ENCODE results near the gene RAX.

Gene RAX

DNA sequence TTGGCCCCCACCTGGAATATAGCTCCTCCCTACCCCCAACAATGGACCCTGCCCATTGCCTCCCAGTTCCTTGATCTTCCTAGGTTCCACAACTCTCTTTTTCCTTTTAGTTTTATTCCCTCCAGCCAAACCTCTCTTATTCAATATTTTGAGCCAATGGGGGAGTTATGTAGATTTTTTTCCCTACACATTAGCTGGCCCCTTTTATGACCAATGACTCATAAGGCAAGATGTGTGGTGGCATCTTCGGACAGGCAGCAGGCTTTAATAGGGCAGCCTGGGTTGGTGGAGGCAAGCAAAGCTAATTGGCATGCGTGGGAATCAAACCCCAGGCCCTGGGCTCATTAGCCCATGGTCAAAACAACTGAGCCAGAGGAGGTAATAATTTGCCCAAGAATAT, 44.1 kb downstream of the RAX start:
- no CpG with 5 or more reads among the region's 2 CpGs for WGBS (ENCODE audit: extremely low coverage, insufficient coverage, insufficient read length)
- Histone ChIP-seq H3K4me1 (ENCODE audit: control insufficient read depth in 1 of 2, insufficient read depth in 2 of 2, low read length in 2 of 2) (no peaks in the 10 kb centered on the region), H2BK5ac (ENCODE audit: low read depth, low read length, poor library complexity) (no peak overlapping the region), H2AFZ (ENCODE audit: insufficient read depth, low read length, poor library complexity) (no peak overlapping the region), H2BK12ac (ENCODE audit: low read length) (no peak overlapping the region), H3K4me3 (ENCODE audit: low read depth, low read length) (no peak overlapping the region), H4K12ac (ENCODE audit: low read depth, low read length) (no peak overlapping the region), H3K9ac (ENCODE audit: low read length) (no peak overlapping the region), H3K9me3 (ENCODE audit: insufficient read depth, low read depth, low read length) (no peaks in the 10 kb centered on the region), H3K18ac (ENCODE audit: low read length) (no peak overlapping the region), H3K27me3 (ENCODE audit: insufficient read depth, low read length) (no peaks in the 10 kb centered on the region), H3K79me1 (ENCODE audit: low read length) (no peaks in the 10 kb centered on the region), H4K91ac (ENCODE audit: low read depth, low read length) (no peak overlapping the region), H3K4ac (ENCODE audit: low read depth, low read length) (no peak overlapping the region), H4K8ac (ENCODE audit: low read depth, low read length) (no peak overlapping the region), H3K79me2 (ENCODE audit: control insufficient read depth, insufficient read depth, low read length, poor library complexity) (no peaks in the 10 kb centered on the region), H3K27ac (ENCODE audit: low read depth, low read length) (no peak overlapping the region), H3K4me2 (ENCODE audit: low read length) (no peak overlapping the region), H3K23ac (ENCODE audit: low read length) (no peak overlapping the region), H3K36me3 (ENCODE audit: control insufficient read depth in 1 of 2, insufficient read depth in 2 of 2, low read length in 2 of 2) (no peaks in the 10 kb centered on the region), H2AK5ac (ENCODE audit: low read length) (no peak overlapping the region), H3K14ac (ENCODE audit: low read length) (no peak overlapping the region), H2BK120ac (ENCODE audit: insufficient read depth, low read length, poor library complexity) (no peak overlapping the region)
- no peak for DNase-seq

DNA sequence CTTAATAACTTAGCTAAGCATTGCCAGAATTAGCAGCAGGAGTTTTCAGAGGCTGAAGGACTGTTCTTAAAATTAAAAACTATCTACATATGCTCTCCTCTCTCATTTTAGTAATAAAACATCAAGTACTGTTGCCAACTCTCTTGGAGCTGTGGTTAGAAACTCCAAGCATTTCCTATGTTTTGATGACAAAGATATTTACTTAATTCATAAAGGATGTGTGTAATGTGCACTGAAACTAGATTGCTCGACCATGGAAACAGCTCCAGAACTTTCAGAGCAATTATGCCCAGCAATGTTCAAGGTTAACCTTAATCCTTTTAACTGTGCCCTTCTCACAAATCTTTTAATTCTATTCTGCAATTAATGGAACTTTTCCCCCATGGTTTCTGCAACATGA, 44.9 kb downstream of the RAX start:
- Histone ChIP-seq H3K14ac (ENCODE audit: low read length) (no peak overlapping the region), H3K4me3 (ENCODE audit: low read depth, low read length) (no peak overlapping the region), H3K4me2 (ENCODE audit: low read length) (no peak overlapping the region), H3K18ac (ENCODE audit: low read length) (no peak overlapping the region), H4K12ac (ENCODE audit: low read depth, low read length) (no peak overlapping the region), H2BK5ac (ENCODE audit: low read depth, low read length, poor library complexity) (no peak overlapping the region), H3K27ac (ENCODE audit: low read depth, low read length) (no peak overlapping the region), H3K23ac (ENCODE audit: low read length) (no peak overlapping the region), H2AK5ac (ENCODE audit: low read length) (no peak overlapping the region), H2BK12ac (ENCODE audit: low read length) (no peak overlapping the region), H3K27me3 (ENCODE audit: insufficient read depth, low read length) (peaks cover 4% of the 10 kb centered on the region), H3K9me3 (ENCODE audit: insufficient read depth, low read depth, low read length) (no peaks in the 10 kb centered on the region), H3K4ac (ENCODE audit: low read depth, low read length) (no peak overlapping the region), H3K4me1 (ENCODE audit: control insufficient read depth in 1 of 2, insufficient read depth in 2 of 2, low read length in 2 of 2) (no peaks in the 10 kb centered on the region), H3K79me2 (ENCODE audit: control insufficient read depth, insufficient read depth, low read length, poor library complexity) (no peaks in the 10 kb centered on the region), H3K79me1 (ENCODE audit: low read length) (no peaks in the 10 kb centered on the region), H2BK120ac (ENCODE audit: insufficient read depth, low read length, poor library complexity) (no peak overlapping the region), H3K9ac (ENCODE audit: low read length) (no peak overlapping the region), H3K36me3 (ENCODE audit: control insufficient read depth in 1 of 2, insufficient read depth in 2 of 2, low read length in 2 of 2) (no peaks in the 10 kb centered on the region), H4K8ac (ENCODE audit: low read depth, low read length) (no peak overlapping the region), H4K91ac (ENCODE audit: low read depth, low read length) (no peak overlapping the region), H2AFZ (ENCODE audit: insufficient read depth, low read length, poor library complexity) (no peak overlapping the region)
- no CpG with 5 or more reads among the region's 1 CpG for WGBS (ENCODE audit: extremely low coverage, insufficient coverage, insufficient read length)
- no peak for DNase-seq

DNA sequence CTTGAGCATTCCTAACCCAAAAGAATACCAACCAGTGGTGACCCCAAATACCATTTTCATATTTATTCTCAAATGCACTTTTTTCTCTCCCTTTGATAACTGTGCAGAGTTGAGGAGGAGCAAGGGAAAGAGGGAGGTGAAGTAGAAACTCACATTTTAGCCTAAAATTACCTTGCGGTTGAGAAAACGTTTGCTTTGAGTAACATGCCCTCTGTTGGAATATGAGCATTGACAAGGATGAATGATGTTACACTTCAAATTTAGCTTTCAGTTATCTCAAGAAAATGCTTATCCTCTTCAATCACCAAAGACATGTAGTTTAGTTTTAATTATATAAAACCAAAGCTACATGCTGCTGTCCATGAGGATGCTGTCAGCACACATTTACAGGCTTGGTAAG, 50.9 kb downstream of the RAX start:
- no CpG with 5 or more reads among the region's 2 CpGs for whole genome bisulfite sequencing (ENCODE audit: extremely low coverage, insufficient coverage, insufficient read length)
- no peaks in the 10 kb centered on the region for H3K79me1 ChIP-seq (ENCODE audit: low read length)
- no peak overlapping the region for H3K9ac ChIP-seq (ENCODE audit: low read length)
- no peak overlapping the region for H2AFZ ChIP-seq (ENCODE audit: insufficient read depth, low read length, poor library complexity)
- H3K79me2 ChIP-seq (ENCODE audit: control insufficient read depth, insufficient read depth, low read length, poor library complexity), result no peaks in the 10 kb centered on the region
- H3K4me3 ChIP-seq (ENCODE audit: low read depth, low read length), result no peak overlapping the region
- H2AK5ac ChIP-seq (ENCODE audit: low read length), result no peak overlapping the region
- H4K8ac ChIP-seq (ENCODE audit: low read depth, low read length), result no peak overlapping the region
- H3K18ac ChIP-seq (ENCODE audit: low read length), result no peak overlapping the region
- H3K4me2 ChIP-seq (ENCODE audit: low read length), result no peak overlapping the region
- no peak overlapping the region for H3K4ac ChIP-seq (ENCODE audit: low read depth, low read length)
- no peak overlapping the region for H2BK120ac ChIP-seq (ENCODE audit: insufficient read depth, low read length, poor library complexity)
- no peak for DNase-seq
- no peak overlapping the region for H4K12ac ChIP-seq (ENCODE audit: low read depth, low read length)
- H3K27me3 ChIP-seq (ENCODE audit: insufficient read depth, low read length), result peaks cover 47% of the 10 kb centered on the region
- no peak overlapping the region for H3K14ac ChIP-seq (ENCODE audit: low read length)
- no peaks in the 10 kb centered on the region for H3K9me3 ChIP-seq (ENCODE audit: insufficient read depth, low read depth, low read length)
- no peak overlapping the region for H2BK5ac ChIP-seq (ENCODE audit: low read depth, low read length, poor library complexity)
- no peaks in the 10 kb centered on the region for H3K36me3 ChIP-seq (ENCODE audit: control insufficient read depth in 1 of 2, insufficient read depth in 2 of 2, low read length in 2 of 2)
- H4K91ac ChIP-seq (ENCODE audit: low read depth, low read length), result no peak overlapping the region
- no peak overlapping the region for H2BK12ac ChIP-seq (ENCODE audit: low read length)
- H3K4me1 ChIP-seq (ENCODE audit: control insufficient read depth in 1 of 2, insufficient read depth in 2 of 2, low read length in 2 of 2), result no peaks in the 10 kb centered on the region
- no peak overlapping the region for H3K23ac ChIP-seq (ENCODE audit: low read length)
- no peak overlapping the region for H3K27ac ChIP-seq (ENCODE audit: low read depth, low read length)

DNA sequence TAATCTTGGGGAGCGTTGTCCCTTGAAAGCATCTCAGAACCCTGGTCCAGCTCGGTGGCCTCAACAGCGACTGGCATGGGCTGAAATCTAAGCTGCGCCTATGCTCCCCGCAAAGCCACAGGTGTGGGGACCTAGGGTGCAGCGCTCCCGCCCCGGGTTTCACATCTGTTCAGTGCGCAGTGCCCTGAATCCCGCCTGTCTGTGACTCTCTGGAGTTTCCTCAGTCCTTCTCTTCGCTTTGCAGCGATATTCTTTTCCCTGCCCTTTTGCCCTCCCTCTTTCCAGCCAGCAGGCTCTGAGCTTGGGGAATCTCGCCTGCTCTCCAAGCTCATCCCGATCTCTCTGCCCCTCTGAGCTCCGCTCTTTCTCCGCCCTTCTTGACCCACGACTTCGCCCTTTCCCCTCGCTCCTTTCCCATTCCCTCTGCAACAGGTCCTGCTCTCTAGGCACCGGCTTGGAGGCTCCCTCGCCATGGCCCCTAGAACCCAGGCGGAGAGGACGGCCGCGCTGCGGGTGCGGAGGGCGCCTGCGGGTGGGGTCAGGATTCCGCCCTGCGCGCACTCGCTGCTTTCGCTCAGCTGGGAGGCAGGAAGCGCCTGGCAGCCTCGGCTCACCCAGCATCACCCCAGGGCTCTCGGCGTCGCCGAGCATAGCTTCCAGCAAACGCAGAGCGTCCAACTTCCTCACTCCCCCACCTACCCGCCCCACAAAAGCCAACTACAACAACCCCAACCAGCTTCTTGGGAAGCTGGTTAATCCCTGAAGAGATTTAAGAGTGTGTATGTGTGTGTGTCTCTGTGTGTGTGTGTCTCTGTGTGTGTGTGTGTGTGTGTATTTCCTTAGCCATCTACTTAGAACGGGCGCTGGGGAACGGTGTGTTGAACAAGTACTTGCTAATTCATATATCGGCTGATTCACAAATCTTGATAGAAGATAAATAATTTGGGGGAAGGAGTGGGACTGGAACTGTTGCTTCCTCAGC, 52.2 kb downstream of the RAX start:
- no peak for DNase-seq
- Histone ChIP-seq H2AK5ac (ENCODE audit: low read length) (no peak overlapping the region), H4K8ac (ENCODE audit: low read depth, low read length) (no peak overlapping the region), H2BK5ac (ENCODE audit: low read depth, low read length, poor library complexity) (no peak overlapping the region), H4K12ac (ENCODE audit: low read depth, low read length) (no peak overlapping the region), H3K14ac (ENCODE audit: low read length) (no peak overlapping the region), H3K27me3 (ENCODE audit: insufficient read depth, low read length) (peaks cover 47% of the 10 kb centered on the region), H3K4me1 (ENCODE audit: control insufficient read depth in 1 of 2, insufficient read depth in 2 of 2, low read length in 2 of 2) (no peaks in the 10 kb centered on the region), H3K27ac (ENCODE audit: low read depth, low read length) (no peak overlapping the region), H3K4ac (ENCODE audit: low read depth, low read length) (no peak overlapping the region), H3K4me2 (ENCODE audit: low read length) (peak overlapping the region; percentile 48), H2AFZ (ENCODE audit: insufficient read depth, low read length, poor library complexity) (no peak overlapping the region), H3K79me1 (ENCODE audit: low read length) (no peaks in the 10 kb centered on the region), H3K9me3 (ENCODE audit: insufficient read depth, low read depth, low read length) (no peaks in the 10 kb centered on the region), H3K79me2 (ENCODE audit: control insufficient read depth, insufficient read depth, low read length, poor library complexity) (no peaks in the 10 kb centered on the region), H2BK120ac (ENCODE audit: insufficient read depth, low read length, poor library complexity) (no peak overlapping the region), H3K4me3 (ENCODE audit: low read depth, low read length) (no peak overlapping the region), H2BK12ac (ENCODE audit: low read length) (no peak overlapping the region), H3K9ac (ENCODE audit: low read length) (no peak overlapping the region), H3K18ac (ENCODE audit: low read length) (no peak overlapping the region), H3K23ac (ENCODE audit: low read length) (no peak overlapping the region), H4K91ac (ENCODE audit: low read depth, low read length) (no peak overlapping the region), H3K36me3 (ENCODE audit: control insufficient read depth in 1 of 2, insufficient read depth in 2 of 2, low read length in 2 of 2) (no peaks in the 10 kb centered on the region)
- WGBS (ENCODE audit: extremely low coverage, insufficient coverage, insufficient read length), result no CpG with 5 or more reads among the region's 47 CpGs

Measured in trophoblast cell (in vitro differentiated cells and primary cell).